HG03139 (cell line): ENCODE measurements around the gene CACNA1C.

Experiments used
- ATAC-seq: cut with Tn5 transposase; IDR thresholded peaks from one replicate; pipeline ENCODE4 v1.9.1; 2021; ENCODE audit not compliant: unreplicated experiment

The CACNA1C gene

GRCh38 chr12:2354151-2354991, 301.6 kb downstream of the CACNA1C start:
- no peak for ATAC-seq

GRCh38 chr12:2355198-2355597, 302.4 kb downstream of the CACNA1C start:
- no peak for ATAC-seq

- ATAC-seq: no peak
Observed at GRCh38 chr12:2355604-2356003, 302.8 kb downstream of the CACNA1C start.

- no peak for ATAC-seq
Observed at GRCh38 chr12:2356601-2357125, 303.9 kb downstream of the CACNA1C start.

GRCh38 chr12:2358986-2359658, 306.3 kb downstream of the CACNA1C start:
- ATAC-seq: no peak

GRCh38 chr12:2359725-2360629, 307.2 kb downstream of the CACNA1C start:
- ATAC-seq: no peak

- ATAC-seq: no peak
Observed at GRCh38 chr12:2360630-2361170, 307.9 kb downstream of the CACNA1C start.

- no peak for ATAC-seq
Observed at GRCh38 chr12:2363836-2364609, 311.2 kb downstream of the CACNA1C start.

- ATAC-seq: no peak
Observed at GRCh38 chr12:2364631-2365051, 311.9 kb downstream of the CACNA1C start.

GRCh38 chr12:2366711-2367110, 313.9 kb downstream of the CACNA1C start:
- no peak for ATAC-seq

- ATAC-seq: no peak
Observed at GRCh38 chr12:2372178-2372577, 319.4 kb downstream of the CACNA1C start.

- ATAC-seq: no peak
Observed at GRCh38 chr12:2372735-2373134, 319.9 kb downstream of the CACNA1C start.

GRCh38 chr12:2373307-2373706, 320.5 kb downstream of the CACNA1C start:
- no peak for ATAC-seq

- no peak for ATAC-seq
Observed at GRCh38 chr12:2374092-2374906, 321.5 kb downstream of the CACNA1C start.

- no peak for ATAC-seq
Observed at GRCh38 chr12:2375871-2376270, 323.1 kb downstream of the CACNA1C start.

GRCh38 chr12:2376908-2377657, 324.3 kb downstream of the CACNA1C start:
- no peak for ATAC-seq

- no peak for ATAC-seq
Observed at GRCh38 chr12:2378835-2379330, 326.1 kb downstream of the CACNA1C start.

- no peak for ATAC-seq
Observed at GRCh38 chr12:2380946-2381345, 328.2 kb downstream of the CACNA1C start.
